Stimulated activated CD8-positive, alpha-beta memory T cell treated with anti-CD3 and anti-CD28 coated beads, Interleukin-15, amount 100 ng/mL, for 4 hours (primary cell): ENCODE results near the gene NUAK2.
A peak's percentile ranks its signal among the peaks of the same experiment; 100 is the strongest.
"Not testable (repeated sequence)": the region's sequence is repeated elsewhere in the genome, so short reads cannot be mapped to it uniquely, and the experiment has no call there.

Experiments
- DNase-seq, 2 donors: peaks; one replicate each; pipeline ENCODE4 v3.0.0-alpha.2; 2020; ENCODE audit warnings: low read depth in 2 of 2

The NUAK2 gene

DNA sequence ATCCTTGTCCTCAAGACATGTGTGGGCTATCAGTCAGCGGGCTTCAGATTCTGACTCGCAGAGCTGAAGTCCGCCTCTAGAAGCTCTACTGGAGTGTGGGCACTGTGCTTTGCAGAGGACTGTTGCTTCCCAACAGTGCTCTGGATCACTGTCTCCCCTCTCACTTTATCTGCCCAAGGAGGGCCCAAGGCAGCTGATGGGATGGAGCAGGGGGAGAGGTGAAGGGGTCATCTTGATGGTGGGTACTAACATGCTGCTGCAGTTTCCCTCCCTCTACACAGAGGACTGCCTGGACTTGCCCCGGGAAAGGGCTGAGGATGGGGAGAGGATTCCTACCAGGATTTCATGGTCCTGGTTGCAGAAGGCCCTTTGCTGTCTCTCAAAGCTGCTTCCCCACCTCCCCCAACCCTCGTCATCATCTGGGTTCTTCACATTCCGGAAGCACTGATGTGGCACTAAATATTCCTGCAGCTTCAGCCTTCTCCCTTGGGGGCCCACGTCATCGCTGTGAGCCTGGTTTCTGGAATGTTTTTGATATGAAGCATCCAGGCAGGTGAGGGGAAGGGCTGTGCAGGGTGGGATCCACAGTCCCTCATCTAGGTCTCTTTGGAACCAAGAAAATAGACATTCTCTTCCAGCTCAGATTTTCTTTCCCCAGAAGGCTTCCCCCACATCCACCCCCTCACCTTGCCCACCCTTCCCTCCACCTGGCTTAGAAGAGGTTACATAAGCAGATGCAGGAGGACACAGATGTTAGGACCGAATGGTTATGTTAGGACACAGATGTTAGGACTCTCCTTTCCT is 23.2 kb downstream of the NUAK2 start:
- no peak for DNase-seq

DNA sequence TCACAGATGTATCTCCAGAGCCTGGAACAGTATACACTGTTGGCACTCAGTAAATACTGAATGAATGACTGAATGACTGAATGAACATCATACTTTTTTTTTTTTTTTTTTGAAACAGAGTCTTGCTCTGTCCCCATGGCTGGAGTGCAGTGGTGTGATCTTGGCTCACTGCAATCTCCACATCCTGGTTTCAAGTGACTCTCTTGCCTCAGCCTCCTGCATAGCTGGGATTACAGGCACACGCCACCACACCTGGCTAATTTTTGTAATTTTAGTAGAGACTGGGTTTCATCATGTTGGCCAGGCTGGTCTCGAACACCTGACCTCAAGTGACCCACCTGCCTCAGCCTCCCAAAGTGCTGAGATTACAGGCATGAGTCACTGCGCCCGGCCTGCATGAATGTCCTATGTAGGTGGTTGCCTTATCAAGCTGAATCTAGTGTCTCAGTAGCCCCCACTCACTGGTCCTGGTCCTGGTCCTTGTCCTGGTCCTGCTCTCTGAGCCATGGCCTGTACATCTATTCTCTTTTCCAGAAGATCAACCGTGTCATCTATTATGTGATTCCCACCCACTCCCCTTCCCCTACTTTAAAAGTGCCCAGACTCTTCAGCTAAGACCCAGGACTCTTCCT is 23.9 kb downstream of the NUAK2 start:
- not testable (repeated sequence) for DNase-seq

DNA sequence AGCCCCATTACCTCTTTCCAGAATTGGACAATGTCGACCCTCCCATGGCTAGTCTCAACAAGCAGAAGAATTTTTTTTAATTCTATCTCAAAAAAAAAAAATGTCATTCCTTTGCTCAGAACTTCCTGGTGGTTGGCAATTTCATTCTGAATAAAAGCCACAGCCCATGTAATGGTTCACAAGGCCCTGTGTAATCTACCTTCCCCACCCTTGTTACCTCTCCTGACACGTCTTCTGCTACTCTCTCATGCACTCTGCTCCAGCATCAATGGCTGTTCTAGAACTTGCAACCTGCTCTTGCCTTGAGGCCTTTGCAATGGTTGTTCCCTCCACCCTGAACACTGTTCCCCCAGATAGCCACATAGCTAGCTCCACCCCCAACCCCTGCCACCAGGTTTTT is 25.4 kb downstream of the NUAK2 start:
- no peak for DNase-seq

DNA sequence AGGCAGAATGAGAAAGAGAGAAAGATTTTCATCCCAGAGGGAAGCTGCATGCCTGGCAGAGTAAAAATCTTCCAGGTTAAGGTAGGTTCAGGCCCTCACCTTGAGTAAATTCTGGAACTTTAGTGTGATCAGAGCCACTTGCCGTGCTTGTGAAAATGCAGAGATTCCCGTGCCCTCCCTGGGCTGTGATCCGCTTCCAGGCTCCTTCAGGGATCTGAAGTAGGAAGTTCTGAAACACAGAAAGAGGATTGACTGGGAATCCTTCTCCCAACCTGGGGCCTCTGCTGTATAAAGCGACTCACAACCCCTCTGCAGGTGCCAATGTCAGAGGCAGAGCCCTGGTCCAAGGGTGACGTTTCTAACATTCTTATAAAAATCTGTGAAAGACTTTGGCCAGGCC is 26.6 kb downstream of the NUAK2 start:
- DNase-seq: no peak

DNA sequence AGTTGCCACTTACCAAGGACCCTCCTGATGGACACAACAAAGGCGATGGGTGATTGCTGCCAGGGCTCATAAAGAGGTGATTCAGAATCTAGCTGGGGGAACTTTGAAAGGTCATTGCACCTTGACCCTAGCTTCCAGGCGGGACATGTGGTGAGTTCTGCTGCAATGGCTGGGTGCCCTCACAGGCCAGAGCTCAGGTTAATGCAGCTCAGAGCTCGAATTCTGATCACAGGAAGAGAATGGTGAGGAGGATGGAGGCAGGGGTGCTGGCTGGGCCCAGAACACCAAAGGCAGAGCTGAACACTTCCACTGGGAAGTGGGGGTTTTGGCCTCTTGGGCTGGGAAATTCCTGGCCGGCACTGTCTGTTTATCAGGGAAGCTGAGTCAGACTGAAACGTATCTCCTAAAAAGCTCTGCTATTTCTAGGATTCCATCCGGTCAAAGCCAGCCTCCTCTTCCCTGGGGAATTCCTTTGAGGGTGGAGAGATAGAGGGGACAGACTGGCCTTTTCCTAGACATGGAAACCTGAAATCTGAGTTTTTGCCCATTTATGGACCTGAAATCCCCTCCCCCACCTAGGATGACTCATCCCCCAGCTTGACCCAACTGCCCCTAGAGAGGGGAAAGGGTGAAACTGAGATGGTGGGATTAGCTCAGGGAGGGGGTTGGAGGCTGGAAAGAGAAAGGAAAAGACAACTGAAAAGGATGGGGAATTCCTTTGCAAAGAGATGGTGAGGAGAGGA is 27.2 kb downstream of the NUAK2 start:
- DNase-seq: no peak

DNA sequence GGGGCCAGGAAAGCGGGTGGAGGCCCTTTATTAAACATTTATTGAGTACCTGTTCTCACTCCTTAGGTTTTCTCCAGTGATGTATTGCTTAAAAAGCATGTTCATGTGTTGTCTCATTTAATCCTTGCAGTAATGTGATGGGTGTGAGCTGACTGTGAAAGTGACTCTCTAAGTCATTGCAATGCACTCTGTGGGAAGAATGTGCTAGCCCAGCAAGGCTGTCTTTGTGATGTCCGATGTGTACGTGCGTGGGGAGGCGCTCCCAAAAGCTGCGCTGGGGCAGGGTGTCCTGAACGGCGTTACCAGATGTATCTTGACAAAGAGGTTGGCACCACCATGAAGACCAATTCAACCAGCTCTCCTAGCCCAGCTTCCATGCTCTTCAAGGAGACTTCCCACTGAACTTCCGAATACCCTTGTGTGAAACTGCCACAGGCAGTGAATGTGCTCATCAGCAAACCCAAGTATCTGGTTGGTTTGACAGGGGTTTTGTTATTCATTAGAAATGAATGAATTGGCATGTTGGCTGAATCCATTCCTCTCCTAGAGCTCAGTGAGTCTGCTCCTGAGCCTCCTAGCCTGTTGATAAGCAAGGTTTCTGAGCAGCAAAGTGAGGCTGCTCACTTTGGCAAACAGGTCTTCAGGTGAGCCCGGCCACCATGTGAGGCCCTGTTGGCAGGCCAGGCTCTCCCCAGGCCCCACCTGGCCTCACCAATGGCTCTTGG is 28.0 kb downstream of the NUAK2 start:
- DNase-seq: no peak

DNA sequence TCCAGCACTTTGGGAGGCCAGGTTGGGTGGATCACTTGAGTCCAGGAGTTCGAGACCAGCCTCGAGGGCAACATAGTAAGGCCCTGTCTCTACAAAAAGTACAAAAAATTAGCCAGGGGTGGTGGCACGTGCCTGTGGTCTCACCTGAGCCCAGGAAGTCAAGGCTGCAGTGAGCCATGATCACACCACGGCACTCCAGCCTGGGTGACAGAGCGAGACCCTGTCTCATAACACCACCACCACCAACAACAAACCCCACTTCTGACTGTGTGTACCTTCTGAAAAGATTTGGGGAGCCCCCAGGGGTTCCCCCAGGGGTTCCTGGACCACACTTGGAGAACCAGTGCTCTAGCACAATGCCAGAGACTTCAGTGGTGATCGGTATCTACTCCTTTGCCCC is 29.9 kb downstream of the NUAK2 start:
- no peak for DNase-seq

DNA sequence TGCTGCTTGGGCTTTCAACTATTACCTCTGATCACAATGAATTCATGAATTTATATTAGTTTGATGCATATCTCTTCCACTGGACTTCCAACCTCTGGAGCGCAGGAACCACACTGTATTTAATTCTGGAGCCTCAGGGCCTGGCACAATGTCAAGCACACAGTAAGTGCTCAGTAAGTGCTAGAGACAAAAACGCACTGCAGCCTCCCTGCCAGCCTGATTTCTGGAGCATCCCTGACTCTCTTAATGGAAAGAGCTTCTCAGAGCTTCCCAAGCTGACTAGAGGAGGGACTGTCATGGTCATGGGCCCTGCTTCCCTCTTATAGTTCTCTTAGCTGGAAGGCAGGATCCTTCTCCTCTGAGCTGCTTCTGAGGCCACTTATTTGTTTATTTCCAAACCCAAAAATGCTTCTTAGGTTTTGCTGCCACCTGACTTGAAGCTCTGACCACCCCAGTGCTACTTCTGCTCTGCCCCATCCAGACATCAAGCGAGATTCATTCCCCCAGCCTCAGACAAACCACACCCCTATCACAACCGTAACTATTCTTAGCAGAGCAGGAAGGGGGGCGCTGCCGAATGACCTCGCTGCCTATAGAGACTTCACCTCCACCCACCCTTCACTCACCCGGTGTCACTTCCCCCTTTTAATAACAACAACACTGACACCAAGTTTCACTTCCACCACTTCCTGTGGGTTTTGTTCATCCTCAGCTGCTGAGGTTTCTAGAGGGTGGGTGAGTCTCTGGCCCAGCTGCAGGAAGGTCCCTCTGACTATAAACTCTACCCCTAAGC is 33.6 kb downstream of the NUAK2 start:
- DNase-seq: peak; percentile 67 to 73

DNA sequence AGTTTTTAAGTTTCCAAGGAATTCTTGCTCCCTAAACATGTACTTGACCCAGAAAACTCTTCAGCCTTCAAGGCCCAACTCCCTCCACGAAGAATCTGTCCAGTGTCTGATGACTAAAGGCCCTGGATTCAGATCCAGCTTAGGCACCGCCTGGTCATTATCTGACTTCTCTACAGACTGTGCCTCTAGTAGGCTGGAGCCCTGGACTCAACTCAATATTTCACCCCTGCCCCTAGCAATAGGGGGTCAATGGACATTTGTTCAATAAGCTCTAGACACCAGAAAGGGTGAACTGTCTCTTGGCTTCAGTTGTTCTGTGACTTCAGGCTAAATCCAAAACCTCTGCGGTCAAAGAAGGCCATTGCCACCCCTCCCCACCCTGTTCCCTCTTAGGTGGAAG is 34.5 kb downstream of the NUAK2 start:
- DNase-seq: no peak

DNA sequence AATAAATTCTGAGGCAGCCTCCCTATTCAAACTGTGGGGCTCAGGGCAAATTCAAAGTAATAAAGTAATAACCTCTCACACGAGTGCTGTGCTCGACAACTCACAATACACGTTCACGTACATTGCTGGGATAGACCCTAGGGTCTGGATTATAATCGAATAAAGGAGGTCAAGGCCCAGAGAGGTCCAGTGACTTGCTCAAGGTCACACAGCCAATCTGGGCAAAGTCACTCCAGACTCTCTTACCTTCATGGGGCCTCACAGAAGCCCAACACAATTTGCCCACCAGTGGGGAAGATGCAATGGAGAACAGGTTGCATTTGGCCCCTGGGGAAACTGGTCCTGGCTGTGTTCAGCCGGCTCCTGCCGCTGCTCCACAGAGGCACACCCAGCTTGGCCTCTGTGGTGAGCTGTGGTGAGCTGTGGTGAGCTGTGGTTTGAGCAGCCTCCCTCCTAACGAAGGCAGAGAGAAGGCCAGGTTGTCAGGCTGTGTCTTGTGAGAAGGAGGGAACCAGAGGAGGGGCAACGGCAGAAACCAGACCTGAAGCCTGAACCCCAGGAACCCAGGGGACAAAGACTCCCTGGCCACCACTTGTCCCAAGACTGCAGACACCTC is 35.1 kb downstream of the NUAK2 start:
- peak in 1 of 2 donors; percentile 42 for DNase-seq

DNA sequence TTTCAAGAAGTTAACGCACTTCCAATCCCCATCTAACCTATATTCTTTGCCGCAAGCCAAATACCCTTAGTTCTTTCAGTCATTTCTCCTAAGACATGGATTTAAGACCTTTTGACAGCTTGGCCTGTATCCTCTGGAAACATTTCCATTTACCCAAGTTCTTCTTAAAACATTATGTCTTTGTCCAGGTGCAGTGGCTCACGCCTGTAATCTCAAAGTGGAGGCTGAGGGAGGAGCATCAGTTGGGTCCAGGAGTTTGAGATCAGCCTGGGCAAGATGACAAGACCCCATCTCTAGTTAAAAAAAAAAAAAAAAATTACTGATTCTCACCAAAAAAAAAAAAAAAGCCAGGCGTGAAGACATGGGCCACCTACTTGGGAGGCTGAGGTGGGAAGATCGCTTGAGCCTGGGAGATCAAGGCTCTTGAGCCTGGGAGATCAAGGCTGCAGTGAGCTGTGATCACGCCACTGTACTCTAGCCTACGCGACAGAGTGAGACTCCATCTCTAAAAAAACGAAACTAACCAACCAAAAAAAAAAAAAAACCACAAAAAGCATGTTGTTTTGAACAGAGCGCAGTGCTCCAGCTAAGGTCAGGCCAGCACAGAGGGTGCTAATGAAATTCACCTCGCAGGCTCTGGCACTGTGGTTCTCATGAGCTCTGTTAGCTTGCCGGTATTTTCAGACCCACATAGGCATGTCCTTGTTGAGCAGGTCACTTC is 36.0 kb downstream of the NUAK2 start:
- DNase-seq: peak in 1 of 2 donors; percentile 28

DNA sequence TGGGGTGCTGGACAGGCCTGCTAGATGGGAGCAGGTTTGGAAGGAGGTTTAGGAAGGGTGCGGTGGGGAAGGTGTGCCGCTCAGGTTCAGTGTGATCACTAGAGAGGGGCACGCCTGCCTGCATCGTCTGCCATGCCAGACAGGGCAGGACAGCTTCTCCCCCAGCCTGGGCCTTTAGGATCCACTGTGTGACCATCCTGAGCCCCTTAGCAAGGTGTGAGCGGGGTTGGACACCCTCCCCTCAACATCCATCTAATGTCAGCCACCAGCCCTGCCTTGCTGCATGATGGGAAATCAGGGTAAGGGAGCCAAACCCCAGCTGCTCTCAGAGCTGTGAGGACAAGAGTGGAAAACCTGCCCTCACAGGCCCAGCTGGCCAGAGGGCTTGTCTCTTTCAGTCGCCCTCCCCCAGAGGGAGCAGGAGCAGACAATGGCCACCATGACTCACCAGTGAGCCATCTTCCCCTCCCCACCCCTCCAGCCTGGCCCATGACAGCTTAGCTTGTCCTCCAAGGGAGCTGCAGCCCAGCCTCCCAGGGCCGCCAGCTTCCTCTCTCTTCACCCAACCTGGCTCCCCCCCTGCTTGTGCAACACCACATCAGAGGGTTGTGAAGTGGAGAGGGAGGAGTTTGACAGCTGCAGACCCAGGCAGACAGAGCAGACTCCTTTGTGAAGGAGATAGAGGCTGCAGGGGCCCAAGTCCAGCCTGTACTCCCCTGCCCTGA is 37.0 kb downstream of the NUAK2 start:
- peak; percentile 75 to 79 for DNase-seq

DNA sequence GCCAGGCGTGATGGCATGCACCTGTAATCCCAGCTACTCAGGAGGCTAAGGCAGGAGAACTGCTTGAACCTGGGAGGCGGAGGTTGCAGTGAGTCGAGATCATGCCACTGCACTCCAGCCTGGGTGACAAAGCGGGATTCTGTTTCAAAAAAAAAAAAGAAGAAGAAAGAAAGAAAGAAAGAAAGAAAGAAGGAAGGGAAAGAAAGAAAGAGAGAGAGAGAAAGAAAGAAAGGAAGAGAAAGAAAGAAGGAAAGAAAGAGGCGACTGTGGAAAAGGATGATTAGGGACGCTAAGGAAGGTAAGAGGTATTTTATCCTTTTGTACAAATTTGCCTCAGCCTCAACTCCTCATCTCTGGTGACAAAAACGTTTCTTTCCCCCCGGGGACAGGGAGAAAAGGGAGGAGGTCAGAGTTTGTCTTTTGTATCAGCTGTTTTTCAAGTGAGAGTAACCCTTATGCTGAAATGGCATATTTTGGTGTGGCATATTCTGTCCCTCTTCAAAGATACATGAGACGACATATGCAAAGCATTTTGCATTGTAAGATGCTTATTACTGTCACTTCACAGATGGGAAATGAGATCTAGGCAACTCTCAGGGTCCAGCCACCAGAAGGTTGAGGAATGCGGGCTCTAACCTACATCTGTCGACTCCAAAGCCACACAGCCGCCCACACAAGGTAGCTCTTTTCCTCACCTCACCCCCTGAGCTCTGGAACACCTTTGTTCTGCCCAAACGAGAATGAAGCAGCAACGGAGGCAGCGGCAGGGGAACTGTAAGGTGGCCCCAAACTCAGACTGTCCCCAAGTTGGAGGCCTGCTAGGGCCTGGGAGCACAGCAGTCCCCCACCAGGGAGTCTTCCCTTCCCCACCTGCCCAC is 38.0 kb downstream of the NUAK2 start:
- DNase-seq: no peak

DNA sequence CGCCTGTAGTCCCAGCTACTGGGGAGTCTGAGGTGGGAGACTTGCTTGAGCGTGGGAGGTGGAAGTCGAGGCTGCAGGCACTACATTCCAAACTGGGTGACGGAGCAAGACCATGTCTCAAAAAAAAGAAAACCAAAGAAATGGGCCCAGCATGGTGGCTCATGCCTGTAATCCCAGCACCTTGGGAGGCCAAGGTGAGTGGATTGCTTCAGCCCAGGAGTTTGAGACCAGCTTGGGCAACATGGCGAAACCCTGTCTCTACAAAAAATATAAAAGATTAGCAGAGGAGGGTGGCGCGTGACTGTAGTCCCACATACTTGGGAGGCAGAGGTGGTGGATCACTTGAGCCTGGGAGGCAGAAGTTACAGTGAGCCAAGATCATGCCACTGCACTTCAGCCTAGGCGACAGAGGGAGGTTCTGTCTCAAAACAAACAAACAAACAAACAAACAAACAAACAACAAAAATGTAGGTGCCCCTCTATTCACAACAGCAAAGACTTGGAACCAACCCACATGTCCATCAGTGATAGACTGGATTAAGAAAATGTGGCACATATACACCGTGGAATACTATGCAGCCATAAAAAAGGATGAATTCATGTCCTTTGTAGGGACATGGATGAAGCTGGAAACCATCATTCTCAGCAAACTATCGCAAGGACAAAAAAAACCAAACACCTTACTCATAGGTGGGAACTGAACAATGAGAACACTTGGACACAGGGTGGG is 40.7 kb downstream of the NUAK2 start:
- not testable (repeated sequence) for DNase-seq

DNA sequence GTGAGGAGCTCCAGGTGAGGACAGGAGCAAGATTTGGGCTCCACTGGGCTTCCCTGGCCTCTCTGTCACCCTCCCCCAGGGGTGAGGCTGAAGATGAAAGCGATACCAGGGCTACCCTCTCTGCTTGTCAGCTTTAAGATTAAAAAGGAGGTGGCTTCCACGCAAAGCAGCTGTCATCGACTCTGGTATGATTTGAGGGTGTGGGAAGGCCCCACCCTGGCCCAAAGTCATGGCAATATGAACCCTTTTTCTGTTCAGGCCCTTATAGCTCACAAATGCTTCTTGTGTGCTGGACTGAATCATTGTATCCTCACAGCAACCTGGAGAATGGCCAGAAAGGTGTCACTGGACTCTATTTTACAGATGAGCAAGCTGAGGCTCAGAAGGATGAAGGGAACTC is 41.6 kb downstream of the NUAK2 start:
- no peak for DNase-seq

DNA sequence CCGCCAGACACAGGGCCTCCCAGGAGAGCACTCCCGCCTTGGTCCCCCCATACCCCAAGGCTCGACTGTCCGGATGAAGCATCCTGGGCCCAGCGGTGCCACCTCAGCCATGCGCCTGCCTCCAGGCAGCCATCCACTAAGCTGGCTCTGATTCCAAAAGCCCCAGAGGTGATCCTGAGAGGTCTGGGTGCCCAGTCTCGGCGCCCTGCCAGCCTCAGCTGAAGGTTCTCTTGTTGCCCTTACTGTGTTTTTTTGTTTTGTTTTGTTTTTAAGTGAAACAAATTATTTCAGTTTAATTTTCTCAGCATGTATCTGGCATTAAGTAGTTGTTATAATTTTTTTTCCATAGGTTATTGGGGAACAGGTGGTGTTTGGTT is 44.9 kb downstream of the NUAK2 start:
- DNase-seq: no peak

DNA sequence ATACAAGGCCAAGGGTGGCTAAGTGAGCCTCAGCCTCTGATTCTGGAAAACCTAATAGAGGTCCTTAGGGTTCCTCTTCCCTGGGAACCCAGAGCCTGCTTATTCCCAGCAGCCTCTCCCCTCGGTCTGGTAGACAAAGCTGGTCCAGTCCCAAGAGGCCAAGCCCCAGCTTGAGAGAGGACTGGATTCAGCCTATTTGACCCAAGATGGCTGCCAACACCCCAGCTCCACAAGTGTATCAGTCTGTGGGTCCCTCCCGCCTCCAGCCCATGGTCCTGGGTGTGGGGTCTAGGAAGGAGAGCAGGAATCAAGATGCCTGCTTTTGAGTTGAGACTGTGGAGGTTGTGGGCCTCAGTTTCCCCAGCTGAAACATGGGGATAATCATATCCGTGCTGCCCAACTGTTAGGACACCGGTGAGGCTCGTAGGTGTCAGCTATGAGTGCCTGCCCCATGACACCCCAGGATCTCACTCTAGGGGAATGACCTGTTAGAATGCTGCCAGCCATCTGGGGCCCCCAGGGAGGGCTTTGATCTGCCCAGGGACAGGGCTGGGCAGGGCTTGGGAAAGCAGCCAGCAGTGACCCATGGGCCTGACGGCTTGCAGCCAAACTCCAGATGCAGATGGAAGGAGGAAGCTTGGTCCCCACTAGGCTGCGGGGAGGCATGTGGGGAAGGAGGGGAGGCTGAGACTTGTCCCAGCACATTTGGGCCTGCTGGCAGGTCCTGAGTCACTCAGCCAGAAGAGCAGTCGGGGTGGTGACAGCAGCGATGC is 45.4 kb downstream of the NUAK2 start:
- DNase-seq: no peak
